ENCODE data around the gene AKR1C2.
"Not testable (repeated sequence)": the region's sequence is repeated elsewhere in the genome, so short reads cannot be mapped to it uniquely, and the experiment has no call there.

The AKR1C2 gene

DNA sequence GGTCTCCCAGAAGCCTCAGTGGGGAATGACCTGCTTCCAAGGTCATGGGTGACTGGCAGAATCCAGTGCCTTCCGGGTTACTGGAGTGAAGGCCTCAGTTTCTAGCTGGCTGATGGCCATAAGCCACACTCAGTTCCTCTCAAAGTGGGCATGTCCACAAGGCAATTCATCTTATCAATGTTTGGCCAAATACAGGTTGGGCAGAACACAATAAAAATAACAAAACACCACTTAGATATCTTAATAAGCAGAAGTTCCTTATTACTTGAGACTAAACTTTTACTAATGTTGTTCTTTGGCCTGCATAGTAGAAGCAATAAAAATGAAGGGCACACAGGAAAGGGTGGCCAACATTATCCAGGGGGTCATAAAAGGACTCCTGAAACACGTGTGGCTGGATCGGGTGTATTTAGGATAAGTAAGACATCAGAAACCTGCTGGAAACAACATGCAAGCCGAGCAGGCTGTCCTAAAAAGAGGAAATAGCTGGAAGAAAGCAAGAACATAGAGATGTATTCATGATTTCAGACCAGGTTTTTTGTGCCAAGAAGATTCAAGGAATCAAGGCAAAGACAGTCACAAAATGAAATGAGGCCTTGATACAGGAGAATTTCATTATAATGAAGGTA lies 19.6 kb upstream of the AKR1C2 start:
- DNase-seq, result no peak

DNA sequence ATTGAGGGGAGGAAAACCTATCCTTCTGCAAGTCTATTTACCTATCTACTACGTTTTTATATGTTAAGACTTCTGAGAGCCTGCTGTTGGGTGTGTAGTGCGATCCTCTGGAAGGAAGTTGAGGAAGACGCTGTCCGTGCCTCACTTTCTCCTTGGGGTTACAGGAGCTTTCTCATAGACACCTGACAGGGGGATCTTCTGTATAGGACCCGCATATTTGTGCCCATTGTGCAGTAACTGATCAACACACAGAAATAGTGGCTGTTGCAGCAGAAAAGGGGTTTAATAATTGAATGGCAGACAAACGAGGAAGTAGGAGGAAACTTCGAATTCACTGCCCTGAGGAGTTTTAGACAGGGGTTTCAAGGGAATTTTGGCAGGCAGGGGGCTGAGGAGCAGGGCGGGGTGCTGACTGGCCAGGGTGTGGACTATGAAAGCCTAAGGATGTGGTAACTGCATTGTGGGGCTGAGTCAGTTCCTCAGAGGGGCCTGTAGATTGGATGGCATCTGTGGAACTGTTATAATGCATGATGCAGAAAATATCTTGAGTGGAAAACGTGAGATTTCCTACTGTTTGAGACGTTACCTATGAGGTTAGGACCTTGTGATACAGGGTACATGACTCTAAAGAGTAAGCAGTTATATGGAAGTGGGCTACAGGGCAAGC lies 18.1 kb upstream of the AKR1C2 start:
- DNase-seq, result not testable (repeated sequence)

DNA sequence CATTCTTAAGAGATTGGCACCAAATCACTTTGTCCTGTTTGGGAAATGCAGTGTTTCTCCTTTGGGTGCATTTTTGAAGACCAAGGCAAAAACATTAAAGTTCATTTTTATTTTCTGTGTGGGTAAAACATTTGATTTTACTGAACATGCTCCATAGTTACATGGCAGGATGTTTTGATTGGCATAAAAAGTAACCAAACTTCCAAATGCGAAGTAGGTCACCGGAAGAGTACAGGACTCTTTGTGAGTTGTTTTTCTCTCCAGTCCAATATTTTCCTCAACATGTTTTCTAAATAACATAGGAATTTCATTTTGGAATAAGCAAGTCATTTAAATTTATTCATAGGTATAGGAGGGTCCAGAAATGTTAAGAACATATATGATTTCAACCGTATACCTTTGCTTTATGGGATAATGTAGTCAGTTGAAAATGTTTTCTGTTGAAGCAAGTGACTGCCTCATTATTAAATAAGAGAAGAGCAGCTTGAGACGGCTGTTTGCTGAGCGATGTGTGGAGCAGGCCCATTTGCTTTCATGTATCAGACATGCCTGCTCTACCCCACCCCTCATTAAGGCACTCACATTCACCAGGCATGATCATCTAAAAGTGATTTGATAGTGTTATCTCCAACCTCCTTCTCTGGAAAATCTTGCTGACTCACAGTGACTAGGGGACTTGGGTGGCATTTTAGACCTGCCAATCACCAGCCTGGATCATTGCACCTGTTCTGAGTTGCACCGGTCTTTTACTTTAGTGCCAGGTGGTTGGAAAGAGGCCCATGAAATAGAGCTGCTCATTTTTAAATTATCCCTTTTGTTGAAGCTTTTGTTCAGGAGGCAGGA lies 16.3 kb upstream of the AKR1C2 start:
- DNase-seq, result not testable (repeated sequence)

DNA sequence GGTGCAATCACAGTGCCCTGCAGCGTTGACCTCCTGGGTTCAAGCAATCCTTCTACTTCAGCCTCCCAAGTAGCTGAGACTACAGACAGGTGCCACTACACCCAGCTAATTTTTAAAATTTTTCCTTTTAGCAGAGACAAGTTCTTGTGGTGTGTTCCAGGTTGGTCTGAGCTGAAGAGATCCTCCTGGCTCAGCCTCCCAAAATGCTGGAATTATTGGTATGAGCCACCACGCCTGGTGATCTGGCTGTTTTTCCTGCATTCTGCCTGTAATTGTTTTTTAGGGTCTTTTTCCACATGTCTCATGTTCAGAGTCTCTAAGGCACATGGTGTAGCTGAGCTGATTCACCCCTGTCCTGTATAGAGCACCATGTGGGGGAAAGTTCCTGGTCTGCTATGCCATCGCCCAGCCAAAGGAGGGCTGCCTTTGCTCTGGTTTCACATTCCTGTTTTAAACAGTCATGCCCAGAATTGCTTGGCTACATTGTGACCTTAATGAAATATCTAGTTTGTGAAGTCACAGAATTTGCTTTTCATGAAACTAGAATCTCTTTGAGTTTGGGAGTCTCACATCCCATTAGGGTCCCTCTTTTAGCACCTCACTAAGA lies 15.1 kb upstream of the AKR1C2 start:
- DNase-seq, result not testable (repeated sequence)

DNA sequence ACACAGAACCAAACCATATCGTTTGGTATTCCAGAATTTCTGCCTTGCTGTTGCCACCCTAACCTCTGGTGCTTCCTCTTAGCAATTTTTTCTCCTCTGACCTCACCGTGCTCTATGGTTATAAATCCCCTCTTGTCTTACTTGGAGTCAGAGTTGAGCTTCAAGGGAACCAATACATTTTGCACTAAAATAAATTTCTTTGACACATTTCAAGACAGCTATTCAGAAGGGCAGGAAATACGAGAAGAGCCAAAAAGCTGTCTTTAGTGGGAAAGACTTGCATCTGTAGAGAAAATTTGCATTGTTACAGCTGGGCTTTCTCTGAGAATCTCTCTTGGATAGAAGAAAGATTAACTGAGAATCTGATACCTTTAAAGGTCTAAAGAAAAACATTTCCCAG lies 14.5 kb upstream of the AKR1C2 start:
- no peak for DNase-seq

DNA sequence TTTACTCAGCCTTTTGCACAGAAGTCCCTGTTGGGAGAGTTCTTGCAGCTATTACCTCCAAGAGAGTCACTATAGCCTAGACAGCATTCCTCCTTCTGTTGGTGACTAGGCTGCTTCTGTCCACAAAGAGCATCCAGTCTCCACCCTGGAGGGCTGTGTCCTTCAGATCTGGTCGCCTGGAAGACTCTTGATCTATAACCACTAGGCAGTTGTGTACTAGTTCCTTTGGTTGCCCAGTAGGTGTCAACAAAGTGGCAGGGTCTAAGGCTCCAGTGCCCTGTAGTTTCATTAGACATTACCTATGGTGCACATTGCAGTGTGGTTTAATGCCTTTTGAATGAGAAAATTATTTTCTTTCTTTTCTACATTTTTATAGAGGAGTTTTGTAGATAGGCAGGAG lies 11.3 kb upstream of the AKR1C2 start:
- DNase-seq, result no peak

DNA sequence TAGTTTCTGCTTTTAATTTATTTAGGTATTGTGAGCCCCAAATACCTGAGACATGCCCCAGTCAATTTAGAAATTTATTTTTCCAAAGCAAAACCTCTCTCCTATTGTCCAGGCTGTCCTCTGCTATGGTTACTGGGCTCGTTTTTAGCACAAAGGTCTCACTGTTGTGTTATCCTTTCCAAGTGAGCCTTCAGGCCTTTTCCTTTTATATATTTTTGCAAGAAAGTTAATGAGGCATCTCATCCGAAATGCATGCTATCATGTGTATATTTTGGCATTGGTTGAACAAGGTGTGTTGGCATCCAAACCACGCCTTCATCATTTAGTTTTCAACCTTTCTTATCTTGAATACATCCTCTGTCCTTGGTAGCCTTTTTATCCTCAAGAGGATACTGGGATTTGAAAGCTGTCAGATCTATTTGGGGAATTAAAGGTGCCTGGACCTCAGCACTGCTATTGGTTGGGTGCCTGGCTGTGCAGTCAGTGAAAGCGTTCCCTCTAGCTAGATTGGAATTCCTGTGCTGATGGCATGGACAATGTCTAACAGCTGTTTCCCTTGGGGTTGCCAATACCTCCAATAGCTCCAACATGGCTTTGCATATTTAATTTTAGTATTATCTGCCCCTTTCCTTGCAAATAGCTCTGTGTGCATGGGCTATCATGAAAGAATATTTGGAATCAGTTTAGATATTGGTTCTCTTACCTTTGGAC lies 10.7 kb upstream of the AKR1C2 start:
- not testable (repeated sequence) for DNase-seq

DNA sequence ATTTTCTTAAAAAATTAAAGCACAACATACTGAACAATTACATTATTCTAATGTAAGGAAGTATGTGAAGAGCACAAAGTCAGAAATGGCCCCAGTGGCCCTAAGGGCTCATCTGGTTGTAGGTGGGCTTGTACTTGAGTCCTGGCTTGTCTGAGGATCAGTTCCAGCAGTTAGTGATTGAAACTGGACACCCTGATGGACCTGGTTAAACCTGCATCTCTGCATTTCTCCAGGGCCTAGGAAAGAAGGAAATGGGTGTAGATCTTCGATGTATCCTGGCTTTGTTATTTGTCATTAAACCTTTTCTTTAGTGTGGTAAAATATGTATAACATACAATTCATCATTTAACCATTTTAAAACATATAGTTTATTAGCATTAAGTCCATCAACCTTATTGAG lies 9.7 kb upstream of the AKR1C2 start:
- no peak for DNase-seq

DNA sequence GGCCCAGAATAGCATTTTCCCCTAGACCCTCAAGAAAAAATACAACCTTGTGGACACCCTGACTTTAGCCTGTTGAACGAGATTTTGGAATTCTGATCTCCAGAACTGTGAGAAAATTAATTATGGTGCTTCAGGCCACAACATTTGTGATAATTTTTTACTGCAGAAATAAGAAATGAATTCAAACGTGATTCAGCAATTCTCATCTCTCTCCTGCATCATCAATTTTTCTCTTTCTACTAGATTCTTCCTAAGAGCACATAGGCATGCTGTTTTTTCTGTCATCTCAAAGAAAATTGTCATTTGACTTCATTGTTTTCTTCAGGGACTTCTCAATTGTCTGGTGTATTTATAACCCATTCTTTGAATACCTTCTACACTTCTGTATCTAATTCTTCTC lies 8.9 kb upstream of the AKR1C2 start:
- no peak for DNase-seq

DNA sequence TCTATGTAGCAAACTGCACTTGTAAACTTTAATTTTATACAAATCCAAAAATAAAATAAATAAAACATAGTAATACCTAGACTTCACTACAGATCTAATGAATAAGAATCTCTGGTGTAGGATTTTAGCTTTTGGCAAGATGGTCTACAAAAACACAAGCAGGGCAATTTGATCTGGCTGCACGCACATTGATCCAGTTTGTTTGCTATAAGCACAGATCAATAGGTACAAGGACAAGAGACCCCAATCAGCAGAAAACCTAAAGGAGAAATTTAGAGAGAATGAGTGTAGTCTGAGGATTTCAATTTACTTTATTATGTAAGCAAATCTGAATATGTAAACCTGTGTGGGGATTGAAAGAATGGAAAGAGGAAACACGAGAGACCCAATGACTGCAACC lies 7.7 kb upstream of the AKR1C2 start:
- DNase-seq, result not testable (repeated sequence)

DNA sequence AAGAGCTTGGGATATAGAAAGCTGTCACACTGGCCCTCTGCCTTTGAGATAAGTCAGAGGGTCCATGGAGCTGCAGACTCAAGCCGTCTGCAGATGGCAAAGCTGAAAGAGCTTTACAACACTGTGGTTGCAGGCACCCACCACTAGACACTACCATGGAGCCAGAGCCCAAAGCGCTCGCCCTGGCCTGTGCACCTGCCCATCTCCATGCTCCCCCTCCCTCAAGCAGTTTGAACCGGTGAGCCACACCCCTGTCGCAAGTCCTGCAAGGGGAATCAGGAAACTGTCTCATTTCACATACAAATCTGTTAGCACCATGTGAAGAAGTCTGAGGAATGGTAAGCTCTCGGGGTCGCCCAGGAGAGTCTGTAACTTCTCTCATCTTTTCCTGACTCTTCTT lies 6.4 kb upstream of the AKR1C2 start:
- DNase-seq, result not testable (repeated sequence)

DNA sequence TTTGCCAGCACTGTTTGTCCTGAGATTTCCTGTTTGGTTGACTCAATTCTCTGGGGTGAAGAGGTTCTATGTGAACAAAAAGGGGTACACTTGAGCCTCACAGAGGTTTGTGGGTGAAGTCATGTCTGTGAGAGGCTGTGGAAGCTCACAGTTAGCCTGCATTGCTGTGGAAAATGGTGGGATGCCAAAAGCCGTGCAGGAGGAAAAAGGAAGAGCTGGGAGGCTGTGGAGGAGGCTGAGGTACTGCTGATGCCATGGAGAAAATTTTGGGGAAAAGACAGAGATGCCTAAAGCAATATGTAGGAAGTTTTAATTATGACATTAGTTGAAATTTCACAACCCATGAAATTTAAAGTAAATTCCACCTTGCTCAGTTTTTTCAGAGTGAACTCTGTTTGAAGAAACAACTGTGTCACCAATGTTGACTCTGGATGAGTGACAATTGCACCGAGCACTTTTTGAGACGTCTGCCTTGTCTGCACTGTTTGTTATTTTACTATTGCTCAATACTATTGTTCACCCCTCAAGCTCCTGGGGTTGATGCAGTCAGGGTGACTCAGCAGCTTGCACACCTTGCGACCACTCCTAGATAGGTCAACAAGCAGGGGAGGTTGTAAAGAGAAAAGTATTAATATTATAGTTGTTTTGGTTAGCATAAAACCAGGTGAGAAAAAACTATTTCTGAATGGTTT lies 5.3 kb upstream of the AKR1C2 start:
- not testable (repeated sequence) for DNase-seq

DNA sequence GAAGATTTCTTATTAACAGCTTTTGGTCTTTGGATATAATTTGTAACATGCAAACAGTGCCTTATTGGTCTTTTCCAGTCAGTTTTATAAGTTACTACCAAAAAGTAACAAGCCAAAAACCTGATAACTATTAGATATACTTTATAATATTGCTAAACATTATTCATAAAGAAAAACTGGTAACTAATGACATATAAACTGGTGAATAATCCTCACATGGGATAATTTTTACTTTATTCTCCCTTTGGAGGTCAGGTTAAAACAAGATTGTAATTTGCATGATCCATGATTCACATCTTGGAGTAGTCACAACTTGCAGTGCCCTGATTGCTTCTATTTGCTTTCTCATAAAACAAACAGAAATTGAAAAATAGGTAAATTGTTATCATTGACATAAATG lies 844 bp upstream of the AKR1C2 start:
- not testable (repeated sequence) for DNase-seq

DNA sequence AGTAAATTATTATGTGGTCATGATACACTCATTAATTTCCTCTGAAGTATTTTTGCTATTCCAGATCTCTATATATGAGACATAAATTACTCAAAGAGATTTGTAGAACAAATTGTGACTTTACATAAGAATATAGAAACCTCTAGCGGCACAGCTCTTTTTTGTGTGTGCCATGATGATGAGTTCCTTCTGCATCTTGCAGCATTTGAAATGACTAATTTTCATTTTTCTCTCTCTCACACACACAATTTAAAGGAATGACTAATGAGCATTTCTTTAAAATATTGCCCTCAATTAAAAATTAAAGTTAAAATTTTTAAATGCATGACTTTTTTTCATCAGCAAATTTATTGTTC lies 351 bp upstream of the AKR1C2 start:
- not testable (repeated sequence) for DNase-seq

DNA sequence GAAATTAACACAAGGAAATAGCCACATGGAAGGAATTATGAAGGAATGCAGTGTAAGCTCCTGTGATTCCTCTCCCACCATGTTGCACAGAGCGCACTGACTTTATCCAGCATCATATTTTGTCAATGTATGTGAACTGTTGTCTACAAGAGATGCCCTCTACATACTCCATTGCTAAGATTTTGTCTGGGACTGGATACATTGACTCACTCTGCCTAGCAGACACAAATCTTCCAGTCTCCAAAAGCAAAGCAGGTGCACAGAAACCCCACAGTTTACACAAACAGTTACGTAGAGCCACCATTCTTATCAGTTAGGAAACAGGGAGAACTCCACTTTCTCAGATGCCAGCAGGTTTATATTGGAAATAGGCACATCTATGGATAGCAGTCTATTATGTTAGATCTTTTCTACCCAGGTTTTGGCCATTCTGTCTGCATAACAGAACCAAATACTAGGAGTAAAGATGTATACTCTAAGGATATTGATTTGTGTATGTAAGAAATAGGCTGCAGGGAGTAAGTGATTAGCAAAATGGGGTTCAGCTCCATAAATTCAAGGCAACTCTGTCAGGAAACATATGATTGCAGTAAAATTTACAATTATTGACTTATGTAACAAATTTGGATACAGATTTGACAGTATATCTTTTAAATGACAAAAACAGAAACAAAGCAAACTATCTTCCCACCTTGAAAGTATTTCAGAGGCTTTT lies 1.5 kb downstream of the AKR1C2 start:
- DNase-seq, result no peak

DNA sequence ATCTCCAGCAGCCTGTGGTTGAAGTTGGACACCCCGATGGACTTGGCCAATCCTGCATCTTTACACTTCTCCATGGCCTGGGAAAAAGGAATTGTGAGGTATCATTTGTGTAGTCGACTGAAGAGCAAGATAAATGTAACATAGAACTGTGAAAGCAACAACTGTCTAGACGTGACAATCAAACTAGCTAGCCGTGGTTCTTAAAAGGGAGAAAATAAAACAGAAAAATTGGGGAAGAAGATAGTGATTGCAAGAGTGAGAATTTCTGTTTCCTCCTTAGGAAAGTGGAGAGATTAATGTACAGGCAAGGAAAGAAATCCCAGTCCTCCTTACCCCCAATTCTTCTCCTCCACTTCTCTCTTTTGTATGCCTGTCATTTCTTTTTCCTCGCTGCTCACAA lies 5.0 kb downstream of the AKR1C2 start:
- no peak for DNase-seq

DNA sequence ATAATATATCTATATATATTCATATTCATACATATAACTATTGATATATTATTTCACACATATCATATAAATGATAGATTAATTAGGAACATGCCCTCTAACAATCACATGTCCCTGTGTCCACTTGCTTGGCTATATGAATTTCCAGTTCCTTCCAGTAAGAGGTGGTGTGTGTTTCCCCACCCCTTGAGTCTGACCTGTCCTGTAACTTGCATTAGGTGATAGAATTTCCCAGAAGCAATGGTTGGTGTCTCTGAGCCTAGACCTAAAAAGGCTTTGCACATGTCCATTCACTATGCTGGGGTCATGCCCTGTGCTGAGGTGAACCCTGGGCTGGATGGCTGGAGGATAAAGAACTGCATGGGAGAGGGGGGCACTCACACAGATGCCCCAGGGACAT lies 9.4 kb downstream of the AKR1C2 start:
- not testable (repeated sequence) for DNase-seq

DNA sequence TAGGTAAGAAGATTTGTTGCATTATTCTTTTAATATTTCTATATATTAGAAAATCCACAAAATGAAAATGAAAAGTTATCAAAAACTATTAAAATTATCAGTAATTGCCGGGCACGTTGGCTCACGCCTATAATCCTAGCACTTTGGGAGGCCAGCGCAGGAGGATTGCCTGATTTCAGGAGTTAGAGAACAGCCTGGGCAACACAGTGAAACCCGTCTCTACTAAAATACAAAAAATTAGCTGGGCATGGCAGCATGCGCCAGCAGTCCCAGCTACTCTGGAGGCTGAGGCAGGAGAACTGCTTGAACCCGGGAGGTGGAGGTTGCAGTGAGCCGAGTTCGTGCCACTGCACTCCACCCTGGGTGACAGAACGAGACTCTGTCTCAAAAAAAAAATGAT lies 11.1 kb downstream of the AKR1C2 start:
- not testable (repeated sequence) for DNase-seq

DNA sequence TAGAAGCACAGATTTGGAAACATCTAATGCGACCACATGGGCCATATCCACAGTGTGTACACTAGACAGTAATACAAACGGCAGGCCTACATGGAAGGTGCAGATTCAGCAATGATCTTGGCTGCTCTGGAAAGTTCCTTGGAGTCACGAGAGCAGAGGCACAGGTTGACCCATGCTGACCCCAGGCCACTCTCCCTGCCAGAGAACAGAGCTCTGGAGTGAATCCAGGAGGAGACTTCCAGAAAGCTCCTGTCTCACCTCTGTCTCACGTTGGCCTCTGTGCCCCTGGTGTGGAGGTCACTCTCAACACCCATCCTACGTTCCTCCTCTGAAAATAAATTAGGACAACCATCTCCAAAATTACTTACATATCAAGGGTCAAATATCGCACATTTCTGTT lies 12.2 kb downstream of the AKR1C2 start:
- not testable (repeated sequence) for DNase-seq

DNA sequence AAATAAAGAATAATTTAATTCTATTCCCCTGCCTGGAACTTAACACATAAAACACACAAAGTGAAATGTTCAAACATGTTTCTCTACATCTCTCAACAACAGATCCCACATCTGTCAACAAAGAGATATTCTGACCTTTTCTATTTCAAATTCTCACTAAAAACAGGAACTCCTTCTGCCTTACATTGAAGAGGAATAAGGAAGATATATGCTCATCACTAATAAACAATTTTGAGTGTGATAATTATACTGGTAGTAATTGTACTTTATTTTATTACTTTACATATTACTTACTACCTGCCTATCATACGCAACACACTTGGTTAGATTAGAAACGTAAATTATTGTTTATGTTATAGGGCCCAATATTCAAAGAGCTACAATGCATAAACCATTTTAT lies 13.4 kb downstream of the AKR1C2 start:
- DNase-seq, result no peak

DNA sequence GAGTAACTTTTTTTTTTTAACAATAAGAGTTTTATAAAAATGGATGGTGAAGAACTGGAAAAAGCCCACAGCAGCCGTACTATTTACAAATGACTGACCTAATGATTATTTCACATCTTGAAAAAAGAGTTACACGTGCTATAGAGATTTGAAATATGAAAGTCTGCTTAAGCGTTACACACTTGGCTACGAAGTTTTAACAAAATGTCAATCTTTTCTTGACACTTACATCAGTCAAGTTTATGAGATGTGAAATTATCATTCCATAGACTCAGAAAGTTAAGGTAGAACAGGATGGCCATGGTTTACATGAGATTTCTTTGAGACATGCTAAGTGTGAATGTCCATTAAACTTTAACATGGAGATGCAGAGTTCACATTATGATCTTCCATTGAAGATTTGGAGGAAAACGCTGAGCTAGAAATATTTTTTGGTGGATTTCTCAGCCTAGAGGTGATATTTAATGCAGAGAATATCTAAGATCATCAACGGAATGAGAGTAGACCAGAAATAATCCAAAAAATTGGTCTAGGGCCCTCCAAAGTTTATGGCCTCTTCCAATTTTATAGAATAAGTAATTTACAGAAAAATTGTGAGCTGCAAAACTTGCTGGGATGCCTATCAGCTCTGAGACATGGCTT lies 15.5 kb downstream of the AKR1C2 start:
- DNase-seq, result not testable (repeated sequence)

Measured in CD4-positive, alpha-beta T cell treated with Interferon gamma for 1 hour (primary cell).